Measurements from ENCODE around the gene HMGN3. TPM values are rescaled to one million over a fixed set of nuclear protein-coding genes. Genes with fewer than 3 reads are reported as not detected.

Gene HMGN3
- total RNA-seq, 2 donors from 2014 or later, result 40.0 to 46.3 TPM

DNA sequence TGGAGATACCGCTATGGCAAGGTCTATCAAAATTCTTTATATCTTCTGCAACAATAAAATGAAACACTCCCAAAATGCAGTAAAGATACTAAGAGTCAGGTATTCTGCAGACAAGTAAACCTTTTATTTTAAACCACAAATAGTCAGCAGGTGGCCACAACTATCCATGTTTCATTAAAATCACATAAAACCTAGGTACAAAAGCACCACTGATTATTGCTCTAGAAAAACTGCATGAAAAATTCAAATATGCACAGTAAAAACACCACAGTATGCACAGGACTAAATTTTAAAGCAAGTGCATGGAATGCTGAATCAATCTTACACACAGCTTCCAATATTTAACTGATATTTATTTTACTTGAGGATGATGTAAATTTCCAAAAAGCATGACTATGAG lies 33.3 kb downstream of the HMGN3 start:
- ATAC-seq (ENCODE audit: insufficient number of reproducible peaks, low FRiP score, low read depth) (no peak), DNase-seq (ENCODE audit: low spot score) (no peak)
- no peaks in the 10 kb centered on the region for H3K27me3 ChIP-seq (replicated peaks; ENCODE audit: insufficient read depth)
- TF ChIP-seq, protein P1, sequence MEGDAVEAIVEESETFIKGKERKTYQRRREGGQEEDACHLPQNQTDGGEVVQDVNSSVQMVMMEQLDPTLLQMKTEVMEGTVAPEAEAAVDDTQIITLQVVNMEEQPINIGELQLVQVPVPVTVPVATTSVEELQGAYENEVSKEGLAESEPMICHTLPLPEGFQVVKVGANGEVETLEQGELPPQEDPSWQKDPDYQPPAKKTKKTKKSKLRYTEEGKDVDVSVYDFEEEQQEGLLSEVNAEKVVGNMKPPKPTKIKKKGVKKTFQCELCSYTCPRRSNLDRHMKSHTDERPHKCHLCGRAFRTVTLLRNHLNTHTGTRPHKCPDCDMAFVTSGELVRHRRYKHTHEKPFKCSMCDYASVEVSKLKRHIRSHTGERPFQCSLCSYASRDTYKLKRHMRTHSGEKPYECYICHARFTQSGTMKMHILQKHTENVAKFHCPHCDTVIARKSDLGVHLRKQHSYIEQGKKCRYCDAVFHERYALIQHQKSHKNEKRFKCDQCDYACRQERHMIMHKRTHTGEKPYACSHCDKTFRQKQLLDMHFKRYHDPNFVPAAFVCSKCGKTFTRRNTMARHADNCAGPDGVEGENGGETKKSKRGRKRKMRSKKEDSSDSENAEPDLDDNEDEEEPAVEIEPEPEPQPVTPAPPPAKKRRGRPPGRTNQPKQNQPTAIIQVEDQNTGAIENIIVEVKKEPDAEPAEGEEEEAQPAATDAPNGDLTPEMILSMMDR (IDR thresholded peaks at IDR 0.05), result no peak
- no peak overlapping the region for H3K4me3 ChIP-seq
- H3K4me1 ChIP-seq (ENCODE audit: control insufficient read depth in 1 of 2, low read depth in 2 of 2), result no peaks in the 10 kb centered on the region
- H3K9me3 ChIP-seq, result no peaks in the 10 kb centered on the region
- H3K36me3 ChIP-seq, result peaks cover 3% of the 10 kb centered on the region
- H3K27ac ChIP-seq, result no peak overlapping the region

DNA sequence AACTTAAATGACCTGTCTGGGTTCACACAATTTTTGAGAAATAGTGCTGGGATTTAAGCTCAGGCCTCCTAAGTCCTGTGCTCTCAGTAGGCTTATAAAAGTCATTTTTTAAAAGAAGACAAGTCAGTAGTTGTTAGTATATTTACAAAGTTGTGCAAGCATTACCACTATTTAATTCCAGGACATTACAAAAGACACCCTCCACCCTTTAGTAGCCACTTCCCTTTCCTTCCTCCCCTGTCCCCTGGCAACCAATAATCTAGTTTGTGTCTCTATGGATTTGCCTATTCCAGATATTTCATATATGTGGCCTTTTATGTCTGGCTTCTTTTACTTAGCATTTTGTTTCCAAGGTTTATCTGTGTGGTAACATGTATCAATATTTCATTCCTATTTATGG lies 37.6 kb downstream of the HMGN3 start:
- Histone ChIP-seq H3K4me3 (no peak overlapping the region), H3K27me3 (replicated peaks; ENCODE audit: insufficient read depth) (no peaks in the 10 kb centered on the region), H3K36me3 (no peaks in the 10 kb centered on the region), H3K27ac (no peak overlapping the region), H3K4me1 (ENCODE audit: control insufficient read depth in 1 of 2, low read depth in 2 of 2) (no peaks in the 10 kb centered on the region), H3K9me3 (no peaks in the 10 kb centered on the region)
- DNase-seq (ENCODE audit: low spot score) (no peak), ATAC-seq (ENCODE audit: insufficient number of reproducible peaks, low FRiP score, low read depth) (no peak)
- TF ChIP-seq, protein P1 (IDR thresholded peaks at IDR 0.05), result no peak

DNA sequence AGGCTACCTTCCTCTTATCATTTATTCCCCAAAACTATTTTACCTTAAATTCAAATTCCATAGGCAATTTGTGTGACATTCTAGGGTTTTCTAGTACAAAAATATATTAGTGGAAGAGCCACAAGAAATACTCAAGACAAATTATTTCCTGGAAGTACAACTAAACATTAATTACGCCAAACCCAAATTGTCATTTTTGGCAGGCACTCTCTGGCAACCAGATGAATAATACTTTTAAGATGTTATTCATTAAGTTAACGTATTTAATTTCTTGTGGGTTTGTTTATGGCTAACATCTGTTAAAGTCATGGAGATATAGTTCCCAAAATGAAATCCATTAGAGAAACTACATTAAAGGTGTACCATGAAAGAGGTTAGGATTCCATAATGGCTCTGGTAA lies 40.5 kb downstream of the HMGN3 start:
- ATAC-seq (ENCODE audit: insufficient number of reproducible peaks, low FRiP score, low read depth), result no peak
- TF ChIP-seq, protein P1 (IDR thresholded peaks at IDR 0.05), result no peak
- no peak for DNase-seq (ENCODE audit: low spot score)
- no peak overlapping the region for H3K27ac ChIP-seq
- no peaks in the 10 kb centered on the region for H3K36me3 ChIP-seq
- no peak overlapping the region for H3K4me3 ChIP-seq
- peaks cover 4 to 8% of the 10 kb centered on the region in 2 donors for H3K4me1 ChIP-seq (ENCODE audit: control insufficient read depth in 1 of 2, low read depth in 2 of 2)
- H3K9me3 ChIP-seq, result no peaks in the 10 kb centered on the region
- no peaks in the 10 kb centered on the region for H3K27me3 ChIP-seq (replicated peaks; ENCODE audit: insufficient read depth)

DNA sequence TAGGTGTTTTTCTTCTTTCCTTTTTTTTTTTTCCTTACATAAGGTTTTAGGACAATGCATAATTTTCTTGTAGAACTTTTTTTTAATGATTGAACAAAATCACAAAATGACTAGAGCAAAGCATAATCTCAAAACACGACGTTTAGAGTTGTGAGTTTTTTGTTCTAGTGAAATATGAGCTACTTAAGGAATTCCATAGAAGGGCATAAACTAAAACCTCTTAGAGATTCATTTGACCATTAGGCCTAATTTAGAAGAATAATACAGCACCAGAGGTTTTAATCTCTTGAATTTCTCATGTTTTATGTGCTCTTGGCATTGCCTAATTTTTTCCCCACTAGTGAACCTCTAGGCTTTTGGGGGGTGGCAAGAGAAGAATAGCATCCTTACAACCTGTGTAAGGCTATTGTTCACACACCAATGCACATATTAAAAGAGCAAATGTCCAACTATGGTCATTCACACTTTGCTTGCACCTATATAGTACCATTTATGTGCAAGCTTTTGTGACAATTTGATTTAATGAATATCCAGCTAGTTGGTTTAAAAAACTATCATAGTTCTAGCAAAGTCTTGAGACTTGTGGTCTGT lies 44.6 kb downstream of the HMGN3 start:
- Histone ChIP-seq H3K27me3 (replicated peaks; ENCODE audit: insufficient read depth) (no peaks in the 10 kb centered on the region), H3K27ac (no peak overlapping the region), H3K9me3 (no peaks in the 10 kb centered on the region), H3K4me3 (no peak overlapping the region), H3K4me1 (ENCODE audit: control insufficient read depth in 1 of 2, low read depth in 2 of 2) (peaks cover 4 to 13% of the 10 kb centered on the region in 2 donors), H3K36me3 (no peaks in the 10 kb centered on the region)
- TF ChIP-seq, protein P1 (IDR thresholded peaks at IDR 0.05), result no peak
- DNase-seq (ENCODE audit: low spot score) (no peak), ATAC-seq (ENCODE audit: insufficient number of reproducible peaks, low FRiP score, low read depth) (no peak)

DNA sequence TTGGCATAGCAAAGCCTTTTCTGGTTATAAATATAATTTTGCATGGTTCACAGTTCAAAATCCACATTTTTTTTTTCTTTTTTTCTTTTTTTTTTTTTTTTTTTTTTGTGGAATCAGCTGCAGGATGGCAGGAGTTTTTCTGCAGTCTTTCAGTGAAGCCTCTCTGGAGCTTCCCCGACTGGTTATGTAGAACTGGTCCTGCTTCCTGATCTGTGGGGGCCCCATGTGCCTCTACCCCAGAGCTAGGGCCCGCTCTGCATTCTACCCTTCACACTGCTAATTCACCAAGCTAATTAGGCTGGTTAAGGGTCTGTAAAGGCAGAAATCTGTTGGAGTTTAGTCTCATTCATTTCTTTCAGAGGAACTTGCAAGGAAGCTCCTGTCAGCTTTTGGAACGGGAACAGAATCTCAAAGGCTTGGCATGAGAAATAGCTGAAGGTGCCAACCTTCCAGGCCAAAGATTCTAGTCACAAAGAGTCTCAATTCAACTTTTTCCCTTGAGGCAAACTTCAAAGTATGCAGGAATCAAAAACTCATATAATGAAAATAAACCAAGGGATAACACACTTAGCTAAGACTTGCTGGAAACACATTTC lies 45.5 kb downstream of the HMGN3 start:
- H3K27me3 ChIP-seq (replicated peaks; ENCODE audit: insufficient read depth), result no peaks in the 10 kb centered on the region
- ATAC-seq (ENCODE audit: insufficient number of reproducible peaks, low FRiP score, low read depth) (no peak), DNase-seq (ENCODE audit: low spot score) (no peak)
- H3K27ac ChIP-seq, result no peak overlapping the region
- TF ChIP-seq, protein P1 (IDR thresholded peaks at IDR 0.05), result no peak
- H3K36me3 ChIP-seq, result no peaks in the 10 kb centered on the region
- H3K9me3 ChIP-seq, result no peaks in the 10 kb centered on the region
- H3K4me1 ChIP-seq (ENCODE audit: control insufficient read depth in 1 of 2, low read depth in 2 of 2), result peaks cover 4 to 13% of the 10 kb centered on the region in 2 donors
- no peak overlapping the region for H3K4me3 ChIP-seq
